Measurements from ENCODE around the gene SMARCA1. TPM values are rescaled to one million over a fixed set of nuclear protein-coding genes. Genes with fewer than 3 reads are reported as not detected.
A peak's percentile ranks its signal among the peaks of the same experiment; 100 is the strongest.
"Not testable (repeated sequence)": the region's sequence is repeated elsewhere in the genome, so short reads cannot be mapped to it uniquely, and the experiment has no call there.

Gene SMARCA1
- total and polyA plus RNA-seq, 2 experiments from 2014 or later: 66.7 to 119 TPM

DNA sequence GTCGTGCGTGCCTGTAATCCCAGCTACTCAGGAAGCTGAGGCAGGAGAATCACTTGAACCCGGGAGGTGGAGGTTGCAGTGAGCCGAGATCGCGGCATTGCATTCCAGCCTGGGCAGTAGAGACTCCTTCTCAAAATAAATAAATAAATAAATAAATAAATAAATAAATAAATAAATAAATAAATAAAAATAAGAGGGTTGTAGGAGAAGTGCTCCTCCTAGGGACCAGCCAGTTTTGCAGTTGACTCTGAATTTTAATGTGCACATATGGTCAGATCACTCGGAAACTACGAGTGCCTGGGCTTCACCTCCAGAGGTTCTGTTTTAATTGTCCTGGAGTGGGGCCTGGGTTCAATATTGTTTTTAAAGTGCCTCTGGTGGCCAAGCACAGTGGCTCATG, 31.5 kb upstream of the SMARCA1 start:
- TF ChIP-seq, protein P1, sequence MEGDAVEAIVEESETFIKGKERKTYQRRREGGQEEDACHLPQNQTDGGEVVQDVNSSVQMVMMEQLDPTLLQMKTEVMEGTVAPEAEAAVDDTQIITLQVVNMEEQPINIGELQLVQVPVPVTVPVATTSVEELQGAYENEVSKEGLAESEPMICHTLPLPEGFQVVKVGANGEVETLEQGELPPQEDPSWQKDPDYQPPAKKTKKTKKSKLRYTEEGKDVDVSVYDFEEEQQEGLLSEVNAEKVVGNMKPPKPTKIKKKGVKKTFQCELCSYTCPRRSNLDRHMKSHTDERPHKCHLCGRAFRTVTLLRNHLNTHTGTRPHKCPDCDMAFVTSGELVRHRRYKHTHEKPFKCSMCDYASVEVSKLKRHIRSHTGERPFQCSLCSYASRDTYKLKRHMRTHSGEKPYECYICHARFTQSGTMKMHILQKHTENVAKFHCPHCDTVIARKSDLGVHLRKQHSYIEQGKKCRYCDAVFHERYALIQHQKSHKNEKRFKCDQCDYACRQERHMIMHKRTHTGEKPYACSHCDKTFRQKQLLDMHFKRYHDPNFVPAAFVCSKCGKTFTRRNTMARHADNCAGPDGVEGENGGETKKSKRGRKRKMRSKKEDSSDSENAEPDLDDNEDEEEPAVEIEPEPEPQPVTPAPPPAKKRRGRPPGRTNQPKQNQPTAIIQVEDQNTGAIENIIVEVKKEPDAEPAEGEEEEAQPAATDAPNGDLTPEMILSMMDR (IDR thresholded peaks at IDR 0.05; ENCODE audit: poor library complexity): peak; percentile 4
- H3K27ac ChIP-seq; H3K4me2 ChIP-seq; H3K36me3 ChIP-seq (replicated peaks; ENCODE audit: insufficient read depth, low read depth); H3K4me1 ChIP-seq (ENCODE audit: insufficient read depth); H3K4me3 ChIP-seq; H4K20me1 ChIP-seq (ENCODE audit: insufficient read depth, poor library complexity, severe bottlenecking); H2AFZ ChIP-seq; H3K79me2 ChIP-seq; DNase-seq (ENCODE audit: low spot score); H3K27me3 ChIP-seq; H3K9me3 ChIP-seq (ENCODE audit: low read depth); H3K9me2 ChIP-seq (replicated peaks; ENCODE audit: insufficient read depth): not testable (repeated sequence)
- WGBS (ENCODE audit: low lambda C conversion rate, missing lambda C conversion rate): 98% methylated on average over 8 of the region's 8 CpGs

DNA sequence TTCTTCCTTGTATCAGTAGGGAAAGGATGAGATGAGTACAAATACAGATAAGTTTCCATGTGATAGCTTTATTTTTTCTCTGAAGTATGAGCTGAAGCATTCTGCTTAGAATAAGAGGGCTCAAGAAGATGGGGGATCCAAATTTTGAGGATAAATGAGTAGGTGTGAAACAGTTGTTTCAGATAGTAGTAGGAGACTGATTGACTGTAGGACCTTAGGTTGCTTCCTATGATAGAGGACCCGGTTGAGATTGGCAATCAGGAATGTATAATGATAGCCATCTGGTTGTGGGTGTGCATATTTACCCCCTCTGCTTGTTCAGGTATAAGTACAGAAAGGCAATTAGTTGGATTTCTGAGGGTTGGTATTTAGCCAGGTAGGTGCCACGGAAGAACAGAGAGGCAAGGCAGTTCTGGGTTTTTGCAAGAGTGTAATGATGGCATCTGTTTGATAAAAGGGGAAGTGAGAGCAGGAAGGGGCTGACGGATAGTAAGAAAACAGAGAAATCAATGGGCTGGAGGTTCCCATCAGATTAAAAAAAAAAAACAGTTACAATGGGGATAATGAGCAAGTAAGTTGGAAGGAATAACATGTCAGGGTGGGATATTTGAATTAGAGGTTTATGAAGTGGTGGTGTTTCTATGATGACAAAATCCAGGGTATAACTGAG, 30.5 kb upstream of the SMARCA1 start:
- Histone ChIP-seq H3K27me3 (no peaks in the 10 kb centered on the region), H3K36me3 (replicated peaks; ENCODE audit: insufficient read depth, low read depth) (no peaks in the 10 kb centered on the region), H3K79me2 (peaks cover 3% of the 10 kb centered on the region), H4K20me1 (ENCODE audit: insufficient read depth, poor library complexity, severe bottlenecking) (no peaks in the 10 kb centered on the region), H3K4me3 (no peak overlapping the region), H3K4me1 (ENCODE audit: insufficient read depth) (no peaks in the 10 kb centered on the region), H2AFZ (no peak overlapping the region), H3K9me3 (ENCODE audit: low read depth) (peaks cover 4% of the 10 kb centered on the region), H3K27ac (no peak overlapping the region), H3K4me2 (no peak overlapping the region), H3K9me2 (replicated peaks; ENCODE audit: insufficient read depth) (no peaks in the 10 kb centered on the region)
- 80% methylated on average over 3 of the region's 3 CpGs for WGBS (ENCODE audit: low lambda C conversion rate, missing lambda C conversion rate)
- DNase-seq (ENCODE audit: low spot score): no peak
- TF ChIP-seq, protein P1 (IDR thresholded peaks at IDR 0.05; ENCODE audit: poor library complexity): no peak
- TF ChIP-seq EZH2 (IDR thresholded peaks at IDR 0.05; ENCODE audit: borderline replicate concordance): no peak
- no peak for TF ChIP-seq EZH2phosphoT487 (IDR thresholded peaks at IDR 0.05; ENCODE audit: low read depth, severe bottlenecking, unreplicated experiment)

DNA sequence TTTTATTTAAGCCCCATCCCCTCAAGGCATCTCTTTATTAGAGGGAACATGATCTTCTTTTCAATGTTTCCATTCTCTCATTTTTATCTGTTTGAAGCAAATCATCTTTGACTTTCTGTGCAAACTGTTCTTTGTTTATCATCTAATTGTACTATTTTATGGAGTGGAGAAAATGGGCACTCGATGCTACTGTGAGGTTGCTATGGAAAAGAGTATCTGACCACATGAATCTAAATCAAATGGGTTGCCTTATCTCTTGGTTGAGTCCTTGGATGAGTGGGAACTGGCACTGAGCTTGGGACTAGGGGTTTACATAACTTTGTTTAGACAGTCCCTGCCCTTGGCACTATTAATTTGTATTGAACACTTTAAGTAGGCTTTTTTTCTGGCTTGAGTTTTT, 25.8 kb upstream of the SMARCA1 start:
- Histone ChIP-seq H3K4me3 (no peak overlapping the region), H3K79me2 (peaks cover 3% of the 10 kb centered on the region), H3K27me3 (no peaks in the 10 kb centered on the region), H3K9me2 (replicated peaks; ENCODE audit: insufficient read depth) (no peaks in the 10 kb centered on the region), H3K9me3 (ENCODE audit: low read depth) (peaks cover 4% of the 10 kb centered on the region), H3K4me1 (ENCODE audit: insufficient read depth) (no peaks in the 10 kb centered on the region), H3K4me2 (no peak overlapping the region), H4K20me1 (ENCODE audit: insufficient read depth, poor library complexity, severe bottlenecking) (no peaks in the 10 kb centered on the region), H3K36me3 (replicated peaks; ENCODE audit: insufficient read depth, low read depth) (no peaks in the 10 kb centered on the region), H2AFZ (no peak overlapping the region), H3K27ac (no peak overlapping the region)
- WGBS (ENCODE audit: low lambda C conversion rate, missing lambda C conversion rate): 36% methylated on average over 1 of the region's 1 CpG
- no peak for DNase-seq (ENCODE audit: low spot score)
- TF ChIP-seq, protein P1 (IDR thresholded peaks at IDR 0.05; ENCODE audit: poor library complexity): no peak
- TF ChIP-seq EZH2phosphoT487 (IDR thresholded peaks at IDR 0.05; ENCODE audit: low read depth, severe bottlenecking, unreplicated experiment): no peak
- no peak for TF ChIP-seq EZH2 (IDR thresholded peaks at IDR 0.05; ENCODE audit: borderline replicate concordance)

Measured in hepatocyte (in vitro differentiated cells).